HG03460 (cell line): ENCODE measurements around the gene GSTK1.
"Not testable (repeated sequence)": the region's sequence is repeated elsewhere in the genome, so short reads cannot be mapped to it uniquely, and the experiment has no call there.

Experiments used
- ATAC-seq: cut with Tn5 transposase; IDR thresholded peaks from one replicate; pipeline ENCODE4 v1.9.1; 2021; ENCODE audit not compliant: unreplicated experiment

GSTK1 gene

GRCh38 chr7:143238289-143238980 is 24.8 kb upstream of the GSTK1 start:
- no peak for ATAC-seq

GRCh38 chr7:143239813-143240212 is 23.4 kb upstream of the GSTK1 start:
- no peak for ATAC-seq

DNA sequence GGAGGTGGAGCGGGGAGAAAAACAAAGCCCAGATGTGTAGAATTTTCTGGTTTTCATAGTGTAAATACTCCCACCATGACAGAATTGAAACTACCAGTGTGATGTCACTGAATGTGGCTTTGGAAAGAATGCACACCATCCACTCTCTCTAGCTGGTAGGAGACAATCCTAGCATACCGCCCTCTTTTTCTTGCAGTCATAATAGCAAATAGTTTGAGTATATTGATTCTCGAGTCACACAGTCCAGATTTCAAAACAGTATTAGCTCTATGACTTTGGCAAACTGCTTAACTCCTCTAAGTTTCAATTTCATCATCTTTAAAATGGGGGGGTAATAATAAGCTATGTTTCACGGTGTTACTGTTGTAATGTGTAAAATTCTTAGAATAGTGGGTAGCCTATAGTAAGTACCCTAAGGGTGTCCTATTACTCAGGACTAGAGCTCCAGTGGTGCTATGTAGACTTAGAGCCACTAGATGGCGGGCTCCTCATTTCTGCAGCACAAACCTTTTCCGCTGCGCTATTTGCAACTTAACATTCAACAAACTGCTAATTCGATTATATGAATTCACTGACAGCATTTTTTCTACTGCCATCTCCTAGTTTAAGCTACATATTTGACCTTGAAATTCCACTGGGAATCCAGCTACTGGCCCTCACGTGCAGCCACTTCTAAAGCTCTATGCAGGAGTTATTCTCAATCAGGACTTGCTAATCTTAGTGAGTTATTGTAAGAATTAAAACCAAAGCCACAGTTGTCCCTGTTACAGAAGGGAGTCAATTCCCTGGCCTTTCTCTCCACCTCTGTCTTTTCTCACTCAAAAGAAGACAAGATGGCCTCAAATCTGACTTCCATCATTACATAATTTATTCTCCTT is 22.7 kb upstream of the GSTK1 start:
- peak; percentile 91 for ATAC-seq

GRCh38 chr7:143242306-143242705 is 20.9 kb upstream of the GSTK1 start:
- no peak for ATAC-seq

DNA sequence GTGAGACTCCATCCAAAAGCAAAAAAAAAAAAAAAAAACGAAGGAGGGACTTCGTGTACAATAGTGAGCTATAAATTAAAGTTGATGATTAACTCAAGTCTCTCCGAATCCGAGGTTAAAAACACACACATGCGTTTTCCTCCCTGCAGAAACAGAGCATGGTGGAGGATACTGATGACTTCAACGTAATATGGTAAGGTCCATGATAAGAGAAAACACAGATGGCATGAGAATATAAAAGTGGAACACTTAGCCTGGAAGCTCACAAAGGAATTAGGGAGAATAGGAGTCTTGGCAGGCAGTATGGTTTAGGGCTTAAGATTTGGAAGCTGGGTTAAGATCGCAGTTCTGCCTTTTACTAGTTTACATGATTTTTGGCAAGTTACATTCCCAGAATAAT is 20.1 kb upstream of the GSTK1 start:
- ATAC-seq, result no peak

- no peak for ATAC-seq
Observed at GRCh38 chr7:143243614-143244013, 19.6 kb upstream of the GSTK1 start.

- ATAC-seq, result no peak
Observed at GRCh38 chr7:143244321-143244720, 18.9 kb upstream of the GSTK1 start.

DNA sequence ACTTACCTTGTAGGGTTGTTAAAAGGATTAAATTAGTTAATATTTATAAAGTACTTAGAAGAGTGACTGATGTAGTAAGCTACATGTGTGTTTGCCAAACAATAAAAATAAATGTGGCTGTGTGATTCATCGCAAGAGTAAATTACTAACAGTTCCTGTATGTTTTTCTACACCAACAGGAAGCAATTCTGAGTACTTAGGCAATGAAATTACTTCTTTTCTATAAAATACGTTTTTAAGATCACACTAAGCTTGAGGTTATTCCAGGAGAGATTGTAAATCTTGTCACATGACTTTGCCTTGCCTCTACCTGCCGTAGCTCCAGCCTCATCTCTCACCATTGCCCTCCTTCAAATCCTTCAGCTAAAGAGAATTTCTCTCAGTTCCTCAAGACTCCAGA is 18.1 kb upstream of the GSTK1 start:
- no peak for ATAC-seq

DNA sequence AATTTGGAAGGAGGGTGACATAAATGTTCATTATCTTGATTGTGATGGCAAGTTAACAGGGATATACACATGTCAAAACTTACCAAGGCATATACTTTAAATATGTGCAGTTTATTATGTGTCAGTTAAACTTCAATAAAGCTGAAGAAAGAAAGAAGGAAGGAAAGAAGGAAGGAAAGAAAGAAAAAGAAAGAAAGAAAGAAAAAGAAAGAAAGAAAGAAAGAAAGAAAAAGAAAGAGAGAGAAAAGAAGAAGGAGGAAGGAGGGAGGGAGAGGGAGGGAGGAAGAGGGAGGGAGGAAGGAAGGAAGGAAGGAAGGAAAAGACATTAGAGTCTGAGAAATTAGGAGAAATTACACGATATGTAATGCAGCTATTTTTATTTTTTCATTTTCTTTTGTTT is 15.9 kb upstream of the GSTK1 start:
- no peak for ATAC-seq

DNA sequence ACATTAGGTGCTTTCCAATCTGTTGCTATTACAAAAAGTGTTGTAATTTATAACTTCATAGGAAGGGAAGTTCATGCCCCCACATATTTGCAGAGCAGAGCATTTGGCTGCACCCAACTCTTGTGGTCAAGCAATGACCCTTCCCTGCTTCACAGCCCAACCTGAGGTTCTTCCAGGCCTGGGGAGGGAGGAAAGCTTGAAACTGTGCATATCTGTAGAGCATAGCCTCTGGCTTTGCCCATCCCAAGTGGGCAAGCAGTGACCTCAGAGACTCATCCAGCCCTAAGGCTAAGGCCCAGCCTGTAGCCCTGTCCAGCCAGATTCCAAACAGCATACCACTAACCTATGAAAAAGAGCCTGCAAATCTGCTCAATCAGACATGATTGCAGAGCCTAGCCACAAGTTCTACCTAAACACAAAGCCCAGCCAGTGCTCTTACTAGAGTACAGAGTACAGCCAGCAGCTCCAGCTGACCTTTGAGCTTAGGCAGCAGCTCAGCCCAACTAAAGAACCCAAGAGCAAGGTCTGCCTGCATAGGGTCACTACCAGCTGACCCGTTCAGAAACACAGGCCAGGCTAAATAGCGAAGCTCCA is 14.4 kb upstream of the GSTK1 start:
- ATAC-seq, result no peak

DNA sequence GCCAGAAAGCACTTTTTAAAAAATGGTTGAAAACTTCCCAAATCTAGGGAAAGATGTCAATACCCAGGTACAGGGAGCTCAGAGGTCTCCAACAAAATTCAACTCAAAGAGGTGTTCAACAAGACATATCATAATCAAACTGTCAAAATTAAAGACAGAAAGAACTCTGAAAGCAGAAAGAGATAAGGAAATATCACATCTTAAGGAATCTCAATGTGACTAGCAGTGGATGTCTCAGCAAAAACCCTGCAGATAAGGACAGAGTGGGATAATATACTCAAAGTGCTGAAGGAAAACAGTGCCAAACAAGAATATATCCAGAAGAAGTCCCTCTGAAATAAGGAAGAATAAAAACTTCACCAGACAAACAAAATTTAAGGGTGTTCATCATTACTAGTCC is 13.0 kb upstream of the GSTK1 start:
- no peak for ATAC-seq

DNA sequence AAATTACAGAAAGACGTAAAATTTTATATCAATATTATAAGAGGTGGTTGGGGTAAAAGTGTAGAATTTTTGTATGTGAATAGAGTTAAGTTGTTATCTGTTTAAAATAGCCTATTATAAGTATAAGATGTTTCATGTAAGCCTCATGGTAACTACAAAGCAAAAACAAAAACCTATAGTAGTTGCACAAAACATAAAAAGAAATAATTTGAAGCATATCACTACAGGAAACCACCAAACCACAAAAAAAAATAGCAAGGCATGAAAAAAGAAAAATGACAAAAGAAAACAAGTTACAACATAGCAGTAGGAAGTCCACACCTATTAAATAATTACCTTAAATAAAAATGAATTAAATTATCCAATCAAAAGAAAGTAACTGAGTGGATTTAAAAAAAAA is 12.4 kb upstream of the GSTK1 start:
- ATAC-seq, result no peak

- no peak for ATAC-seq
Observed at GRCh38 chr7:143252006-143252405, 11.2 kb upstream of the GSTK1 start.

DNA sequence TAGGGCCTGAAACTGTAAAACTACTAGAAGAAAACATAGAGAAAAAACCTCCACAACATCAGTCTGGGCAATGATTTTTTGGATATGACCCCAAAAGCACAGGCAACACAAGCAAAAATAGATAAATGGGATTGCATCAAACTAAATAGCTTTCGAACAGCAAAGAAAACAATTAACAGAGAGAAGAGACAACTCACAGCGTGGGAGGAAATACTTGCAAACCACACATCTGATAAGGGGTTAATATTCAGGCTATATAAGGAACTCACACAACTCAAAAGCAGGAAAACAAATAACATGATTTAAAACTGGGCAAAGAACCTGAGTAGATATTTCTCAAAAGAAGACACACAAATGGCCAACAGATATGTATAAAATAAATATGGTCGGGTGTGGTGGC is 7.7 kb upstream of the GSTK1 start:
- no peak for ATAC-seq

GRCh38 chr7:143256325-143256724 is 6.9 kb upstream of the GSTK1 start:
- no peak for ATAC-seq

DNA sequence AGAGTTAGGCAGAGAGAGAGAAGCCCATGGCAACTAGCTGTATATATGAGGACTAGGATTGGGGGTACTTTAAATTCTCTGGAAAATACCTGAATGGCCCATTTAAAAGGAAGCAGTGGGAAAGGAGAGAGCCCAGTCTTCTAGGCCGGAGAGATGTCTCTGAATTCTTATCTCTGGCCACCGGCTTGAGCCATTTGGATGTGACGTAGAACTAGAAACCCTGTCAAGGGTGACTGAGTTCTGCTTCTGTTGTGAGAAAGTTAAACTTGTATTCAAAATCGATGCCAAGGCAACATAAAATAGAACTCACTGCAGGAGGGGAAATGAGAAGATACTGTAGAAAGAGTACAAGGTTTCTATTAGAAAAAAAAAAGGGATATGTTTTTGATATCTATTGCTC is 6.3 kb upstream of the GSTK1 start:
- ATAC-seq, result peak; percentile 69

DNA sequence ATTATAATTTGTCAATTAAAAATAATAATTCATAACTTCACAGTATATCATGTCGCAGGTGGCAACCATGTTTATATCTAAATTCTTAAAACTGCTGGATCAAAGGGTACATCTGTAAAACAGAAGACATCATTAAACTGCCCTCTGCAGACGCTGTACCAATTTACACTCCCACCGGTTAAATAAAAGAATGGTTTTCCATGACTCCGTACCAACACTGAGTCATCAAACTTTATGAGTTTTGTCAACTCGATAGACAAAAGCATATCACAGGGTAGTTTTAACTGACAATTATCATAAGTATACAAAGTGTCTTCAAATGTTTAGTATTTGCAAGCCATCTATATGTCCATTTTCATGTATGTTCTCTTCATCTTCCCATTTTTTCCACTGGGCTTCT is 5.7 kb upstream of the GSTK1 start:
- no peak for ATAC-seq

DNA sequence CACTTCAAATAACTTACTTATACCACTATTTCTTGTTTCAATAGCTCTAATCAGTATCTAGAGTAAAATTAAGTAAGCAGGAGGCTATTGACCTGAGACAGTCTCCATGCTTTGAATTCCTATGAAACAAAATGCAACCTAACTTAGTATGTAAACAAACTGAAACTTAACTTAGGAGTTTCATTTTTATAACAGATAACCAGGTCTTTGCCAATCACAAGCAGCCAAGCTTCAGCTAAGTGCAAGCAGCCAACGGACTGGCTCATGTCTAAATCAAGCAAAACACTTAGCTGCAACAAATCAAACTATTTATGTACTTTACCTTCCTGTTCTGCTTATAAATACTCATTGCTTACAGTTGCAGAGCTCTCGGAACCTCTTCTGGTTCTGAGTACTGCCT is 4.4 kb upstream of the GSTK1 start:
- ATAC-seq, result peak; percentile 45

DNA sequence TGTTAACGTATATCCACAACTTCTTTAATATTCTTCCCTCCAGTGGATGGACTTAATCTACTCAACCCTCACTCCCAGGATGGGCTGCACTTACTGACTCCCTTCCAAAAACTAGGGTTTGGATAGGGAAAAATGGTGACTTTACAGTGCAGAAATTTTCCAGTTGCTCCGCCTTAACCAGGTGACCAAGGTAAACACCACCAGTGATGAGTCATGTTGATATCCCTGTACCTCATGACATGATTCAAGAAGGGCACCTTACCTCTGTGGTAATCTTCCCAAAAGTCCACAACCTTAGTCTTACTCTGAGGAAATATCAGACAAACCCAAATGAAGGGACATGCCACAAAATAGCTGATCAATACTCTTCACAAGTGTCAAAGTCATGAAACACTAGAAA is 3.5 kb upstream of the GSTK1 start:
- ATAC-seq, result no peak

DNA sequence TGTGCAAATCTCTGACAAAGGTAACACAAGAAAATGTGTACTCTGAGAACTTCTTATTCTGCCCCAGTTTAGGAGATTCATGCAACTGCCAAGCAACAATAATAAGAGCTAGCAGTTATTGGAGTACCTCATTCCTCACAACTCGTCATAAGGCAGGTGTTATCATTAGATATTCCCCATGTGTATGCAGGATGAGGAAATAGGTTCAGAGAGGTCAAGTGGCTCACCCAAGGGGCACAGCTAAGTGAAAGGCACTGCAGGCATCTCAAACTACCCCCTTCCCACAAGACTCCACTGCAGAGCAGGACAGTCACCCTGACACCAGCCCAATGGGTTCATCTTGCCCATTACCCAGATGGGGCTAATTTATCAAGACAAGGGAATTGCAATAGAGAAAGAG is 1.3 kb upstream of the GSTK1 start:
- ATAC-seq, result no peak

DNA sequence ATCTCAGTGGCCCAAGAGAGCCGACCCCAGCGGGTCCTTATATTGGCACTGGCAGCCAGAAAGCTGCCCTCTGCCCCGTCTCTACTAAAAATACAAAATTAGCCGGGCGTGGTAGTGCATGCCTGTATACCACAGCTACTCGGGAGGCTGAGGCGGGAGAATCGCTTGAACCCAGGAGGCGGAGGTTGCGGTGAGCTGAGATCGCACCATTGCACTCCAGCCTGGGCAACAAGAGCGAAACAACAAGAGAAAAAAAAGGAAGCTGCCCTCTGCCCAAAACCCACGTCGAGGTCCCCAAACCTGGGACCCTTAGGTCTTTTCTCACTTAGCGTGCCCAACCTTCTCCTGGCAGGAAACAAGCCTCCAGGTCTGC is 941 bp downstream of the GSTK1 start:
- ATAC-seq, result not testable (repeated sequence)

DNA sequence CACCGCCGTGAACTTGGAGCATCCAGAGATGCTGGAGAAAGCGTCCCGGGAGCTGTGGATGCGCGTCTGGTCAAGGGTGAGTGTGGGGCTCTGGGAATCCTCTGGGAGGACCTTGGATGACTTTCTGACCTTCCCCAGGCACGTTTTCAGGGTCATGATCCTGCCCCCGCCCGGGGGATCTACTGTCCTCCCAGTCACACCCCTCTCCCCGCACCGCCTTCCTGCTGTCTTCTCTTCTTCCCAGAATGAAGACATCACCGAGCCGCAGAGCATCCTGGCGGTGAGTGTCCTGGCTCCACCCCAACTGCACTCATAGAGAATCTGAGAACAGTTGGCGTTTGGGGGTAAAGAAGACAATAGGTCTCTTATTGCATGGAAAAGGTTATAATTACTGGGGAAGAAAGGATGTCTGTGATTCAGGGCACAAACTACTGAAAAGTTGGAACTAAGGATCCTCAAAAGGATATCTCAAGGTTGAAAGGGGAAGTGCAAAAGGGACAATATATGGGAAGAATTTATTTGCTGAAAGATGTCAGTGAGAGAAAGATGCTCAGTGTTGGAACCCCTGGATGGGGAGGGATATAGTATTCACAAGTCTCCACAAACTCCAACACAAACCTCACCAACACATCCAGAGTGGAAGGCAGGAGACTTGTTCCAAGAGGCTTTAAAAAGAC is 1.9 kb downstream of the GSTK1 start:
- ATAC-seq, result no peak
